Frontal cortex (tissue), 4 donors: Measurements from ENCODE around the gene TBX15. TPM values are rescaled to one million over a fixed set of nuclear protein-coding genes. Genes with fewer than 3 reads are reported as not detected.
A peak's percentile ranks its signal among the peaks of the same experiment; 100 is the strongest.

ENCODE experiments used
- DNase-seq, 2 donors: peaks; one replicate each; pipeline ENCODE4 v3.0.0; 2012; ENCODE audit warnings: low spot score in 2 of 2
- FAIRE-seq: peaks from 2 replicates; lab custom pipeline; 2012; peaks lifted over from hg19 to GRCh38; lab: Jason Lieb, UNC
- total RNA-seq: library from RNA; depleted of rRNA; stranded (reverse); fragments of >200 nt; gene quantifications from one replicate; pipeline ENCODE4 v1.2.3, GENCODE V29; 2014
- donor health status: control.
- donor health status: control.
- donor health status: control.

Gene TBX15
- total RNA-seq, 1 donor from 2014 or later = 0.82 TPM

DNA sequence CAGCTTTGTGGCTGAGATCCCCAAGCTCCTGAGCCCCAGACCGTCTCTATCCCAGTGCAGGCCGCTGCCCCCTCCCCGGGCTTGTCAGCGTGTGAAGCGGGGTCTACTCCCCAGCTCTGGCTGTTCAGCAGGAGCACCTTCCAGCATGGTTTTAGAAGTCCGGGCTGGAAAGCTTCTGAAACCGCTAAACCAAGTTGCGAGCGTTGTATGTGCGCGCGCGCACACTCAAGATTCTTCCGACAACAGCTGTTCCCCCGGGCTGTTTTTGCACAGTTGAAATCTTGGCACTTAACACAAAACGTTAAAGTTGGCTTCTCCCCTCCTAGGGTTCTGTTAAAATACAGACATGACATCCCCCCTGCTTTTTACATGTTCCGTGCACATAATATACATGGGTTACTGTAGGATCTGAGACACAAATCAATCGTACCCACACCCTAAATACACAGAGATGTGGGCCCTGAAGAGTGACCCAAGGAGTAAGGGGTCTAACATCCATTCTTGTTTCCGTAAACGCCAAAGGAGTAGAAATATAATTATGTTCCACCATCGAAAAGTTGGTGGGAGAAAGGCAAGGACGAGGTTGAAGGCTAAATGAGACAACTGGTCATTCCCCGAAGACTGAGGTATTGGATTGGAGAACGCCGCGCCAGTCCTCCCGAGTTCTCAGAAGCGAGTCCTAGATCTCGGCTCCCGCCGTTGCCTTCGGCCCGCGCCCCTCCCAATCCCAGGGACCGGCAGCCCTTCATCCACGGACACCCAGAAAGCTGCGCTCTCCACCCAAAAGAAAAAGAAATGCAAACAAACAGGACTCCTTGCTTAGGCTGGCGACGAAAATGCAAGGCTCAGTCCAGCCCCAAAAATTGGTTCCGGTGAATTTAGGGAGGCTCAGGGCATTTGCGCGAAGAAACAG lies 1.3 kb downstream of the TBX15 start:
- DNase-seq = peak in 1 of 2 donors; percentile 19

DNA sequence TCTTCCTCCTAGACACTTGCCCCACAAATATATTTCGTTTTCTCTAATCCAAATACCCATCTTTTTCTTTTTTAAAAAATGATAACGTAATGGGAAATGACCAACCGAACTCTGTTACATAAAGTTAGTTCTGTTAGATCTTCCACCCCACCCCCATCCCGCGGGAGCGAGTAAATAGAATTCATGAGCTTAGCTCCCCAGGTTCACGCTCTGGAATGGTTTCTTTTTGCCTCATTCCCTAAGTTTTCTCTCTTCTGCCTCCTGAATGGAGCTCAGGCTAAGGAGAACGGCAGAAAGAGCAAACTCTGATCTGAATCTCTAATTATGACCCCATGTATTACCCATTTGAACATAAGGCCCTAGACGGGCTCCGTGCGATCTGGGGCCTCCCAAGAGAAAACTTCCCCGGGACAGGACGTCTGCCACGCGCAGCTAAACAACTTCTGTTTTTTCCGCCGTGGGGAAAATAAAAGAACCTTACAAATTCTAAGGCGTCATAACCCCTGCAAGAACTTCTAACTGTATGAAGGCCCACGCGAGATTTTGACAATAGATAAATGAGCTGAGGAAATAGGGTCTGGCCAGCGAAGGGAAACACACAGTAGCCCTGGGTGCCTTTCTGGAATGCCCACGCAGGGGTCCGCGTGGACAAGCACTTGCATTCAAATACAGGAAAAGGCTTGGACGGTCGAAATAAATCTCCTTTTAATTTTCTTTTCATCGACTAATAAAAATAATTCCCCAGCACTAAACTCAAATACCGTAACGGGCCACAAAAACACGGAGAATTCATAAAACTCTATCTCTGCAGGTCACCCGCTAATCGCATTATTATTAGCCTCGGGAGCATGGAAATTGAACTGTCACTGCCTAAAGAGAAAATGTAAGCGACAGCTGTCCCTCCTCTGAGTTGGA lies 2.2 kb downstream of the TBX15 start:
- DNase-seq (peak in 1 of 2 donors; percentile 22), FAIRE-seq (no peak)

More for the DNA sequence above, 1.3 kb downstream of the TBX15 start:
- FAIRE-seq = no peak

DNA sequence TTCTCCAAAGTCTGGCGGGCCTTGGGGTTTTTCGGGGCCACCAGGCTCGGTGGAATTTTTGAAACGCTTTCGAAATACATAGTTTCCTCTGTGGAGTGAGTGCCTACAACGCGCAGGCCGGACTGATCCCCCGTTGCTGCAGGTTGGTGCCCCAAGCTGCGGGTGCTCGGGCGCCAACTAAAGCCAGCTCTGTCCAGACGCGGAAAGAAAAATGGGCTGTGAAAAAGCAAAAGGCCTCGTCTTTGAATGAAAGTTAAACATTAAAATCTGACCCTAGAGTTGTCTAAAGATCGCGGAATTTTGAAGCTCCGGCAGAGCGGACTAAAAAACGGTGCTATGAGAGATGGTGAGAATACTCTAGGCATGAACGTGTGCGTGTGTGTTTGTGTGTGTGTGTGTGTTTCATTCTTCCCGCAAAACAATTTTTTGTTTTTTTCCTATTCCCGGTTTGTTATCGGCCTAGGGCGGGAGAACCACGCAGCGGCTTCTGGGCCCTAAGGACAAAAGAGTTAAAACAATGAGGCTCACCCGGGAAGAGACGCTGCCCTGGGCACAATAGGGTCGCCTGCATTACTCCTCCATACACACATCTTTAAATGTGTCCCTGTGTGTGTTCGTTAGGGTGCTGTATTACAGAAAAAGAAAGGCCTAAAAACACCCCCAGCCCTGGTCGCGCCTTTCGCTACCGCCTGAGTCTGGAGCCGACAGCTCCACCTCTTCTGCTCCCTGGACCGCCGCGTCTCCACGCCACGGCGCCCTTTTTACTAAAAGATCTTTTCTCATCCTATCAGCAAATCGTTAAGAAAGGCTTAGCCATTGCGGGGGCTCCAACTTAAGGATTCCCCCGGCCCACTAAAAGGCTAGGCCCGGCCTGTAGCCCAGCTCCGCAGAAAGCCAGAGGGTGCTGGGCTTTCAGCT lies 3.2 kb downstream of the TBX15 start:
- peak in 1 of 2 donors; percentile 21 for DNase-seq
- no peak for FAIRE-seq

DNA sequence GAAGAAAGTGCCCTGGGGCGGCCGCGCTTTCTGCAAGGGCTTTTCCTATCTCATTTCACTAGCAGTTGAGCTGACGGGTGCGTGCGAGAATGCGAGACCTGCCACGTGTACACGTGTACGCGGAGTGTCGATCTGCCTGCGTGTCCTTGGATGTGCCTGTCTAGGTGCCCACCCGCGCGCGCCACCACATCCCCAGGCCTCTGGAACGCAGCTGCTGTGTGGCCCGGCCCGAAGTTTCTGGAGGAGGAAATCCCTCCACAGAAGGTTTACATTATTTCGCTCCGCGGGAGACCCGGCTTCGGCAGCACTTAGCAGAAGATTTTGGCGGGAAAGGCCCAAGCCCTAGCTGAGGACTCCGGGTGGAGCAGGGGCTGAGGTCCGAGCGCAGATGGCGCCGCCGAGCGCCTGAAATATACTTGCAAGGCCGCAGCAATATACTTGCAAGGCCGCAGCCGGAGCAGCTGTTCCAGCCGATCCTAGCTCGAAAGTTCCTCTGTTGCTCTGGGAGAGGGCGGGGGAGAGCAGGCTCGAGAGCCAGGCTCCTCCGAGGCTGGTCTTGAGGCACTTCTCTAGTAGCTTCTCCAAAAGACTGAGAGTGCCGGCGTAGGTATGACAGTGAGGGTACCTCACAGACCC lies 3.9 kb downstream of the TBX15 start:
- no peak for FAIRE-seq
- peak in 1 of 2 donors; percentile 33 for DNase-seq

DNA sequence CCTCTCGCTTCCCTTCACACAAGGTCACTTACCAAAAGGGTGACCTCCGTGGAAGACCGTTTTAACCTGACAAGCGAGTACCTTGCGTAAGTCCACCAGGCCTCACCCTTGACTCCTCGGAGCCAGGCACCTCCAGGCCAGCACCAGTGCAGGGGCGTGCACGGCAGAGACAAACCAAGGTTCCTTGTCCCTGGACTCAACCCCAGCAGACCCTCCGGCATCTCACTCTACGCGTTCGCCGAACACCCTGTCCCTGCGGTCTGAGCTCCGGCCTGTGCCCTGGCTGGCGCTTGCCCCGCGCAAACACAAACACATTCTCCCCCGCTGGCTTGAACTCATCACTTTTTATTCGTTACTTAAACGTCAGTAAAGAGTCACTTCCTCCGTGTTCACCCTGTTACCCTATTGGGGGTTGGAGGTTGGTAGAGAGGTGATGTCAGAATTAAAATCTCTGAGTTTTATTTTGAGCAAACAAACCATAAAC lies 4.5 kb downstream of the TBX15 start:
- peak in 1 of 2 donors; percentile 12 for DNase-seq
- FAIRE-seq = no peak

DNA sequence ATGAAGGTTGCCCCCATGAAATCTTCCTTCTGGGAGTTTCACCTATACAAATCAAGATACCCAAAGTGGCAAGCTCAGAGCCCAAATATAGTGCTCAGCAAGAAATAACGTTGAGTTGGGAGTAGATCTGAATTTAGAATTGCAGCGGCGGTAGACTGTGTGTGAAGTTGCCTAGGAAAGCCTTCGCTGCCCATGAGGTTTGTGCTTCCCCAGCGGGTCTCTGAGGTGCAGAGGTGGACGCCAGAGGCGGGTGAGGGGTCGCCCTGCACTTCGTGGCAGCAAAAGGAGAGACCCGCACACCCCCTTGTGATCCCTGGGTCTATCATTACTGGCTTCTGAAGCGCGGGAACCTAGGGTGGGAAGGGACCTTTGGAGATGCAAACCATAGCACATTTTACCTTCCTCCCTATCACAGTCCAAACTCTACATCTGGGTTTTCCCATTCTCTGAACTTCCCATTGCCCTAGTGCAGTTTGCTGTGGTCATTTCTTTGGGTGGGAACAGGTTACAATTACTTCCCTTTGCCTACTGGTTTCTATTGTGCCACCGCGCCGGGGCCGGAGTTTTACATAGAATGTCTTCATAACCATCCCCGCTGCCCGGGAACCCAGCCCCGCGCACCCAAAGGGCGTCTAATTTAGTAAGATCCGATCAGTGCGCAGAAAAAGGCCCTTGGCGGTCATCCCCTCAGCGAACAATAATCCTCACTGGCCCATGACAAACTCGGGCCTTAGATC lies 5.2 kb downstream of the TBX15 start:
- FAIRE-seq = no peak
- peak in 1 of 2 donors; percentile 10 for DNase-seq

DNA sequence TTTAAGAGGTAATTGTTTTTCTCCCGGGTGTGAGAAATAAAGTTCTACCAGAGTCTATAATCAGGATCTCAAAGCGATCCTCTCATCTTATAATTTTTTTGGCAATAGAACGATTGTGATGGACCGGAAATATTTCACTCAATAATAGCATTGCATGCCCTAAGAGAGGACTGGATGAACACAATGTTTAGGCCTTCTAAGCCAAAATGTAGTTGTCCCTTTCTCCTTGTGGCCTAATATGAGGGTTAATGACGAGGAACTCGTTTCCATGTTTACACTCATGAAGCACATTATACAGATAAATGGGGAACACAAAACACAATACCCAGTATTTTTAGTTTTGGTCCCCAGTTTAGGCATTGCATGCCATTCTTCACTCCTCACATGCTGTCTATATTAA lies 5.9 kb downstream of the TBX15 start:
- DNase-seq (no peak), FAIRE-seq (no peak)

DNA sequence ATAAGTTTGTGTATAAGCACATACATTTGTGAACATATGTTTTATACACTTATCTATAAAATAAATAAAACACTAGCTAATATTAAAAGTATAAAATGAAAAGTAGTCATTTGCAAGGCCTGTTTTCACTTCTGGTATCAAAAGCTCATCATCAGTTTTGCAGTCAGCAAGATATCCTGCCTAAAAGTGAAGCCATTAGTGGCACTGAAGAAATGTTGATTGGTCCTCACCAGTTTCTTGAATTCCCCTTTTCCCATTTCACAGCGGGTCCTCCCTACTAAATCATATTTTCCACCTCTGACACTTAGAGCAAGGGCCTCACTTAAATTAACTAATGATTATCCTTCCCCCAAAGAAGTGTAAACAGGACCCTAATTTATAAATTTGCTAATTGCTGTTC lies 6.7 kb downstream of the TBX15 start:
- FAIRE-seq (no peak), DNase-seq (peak in 1 of 2 donors; percentile 13)

DNA sequence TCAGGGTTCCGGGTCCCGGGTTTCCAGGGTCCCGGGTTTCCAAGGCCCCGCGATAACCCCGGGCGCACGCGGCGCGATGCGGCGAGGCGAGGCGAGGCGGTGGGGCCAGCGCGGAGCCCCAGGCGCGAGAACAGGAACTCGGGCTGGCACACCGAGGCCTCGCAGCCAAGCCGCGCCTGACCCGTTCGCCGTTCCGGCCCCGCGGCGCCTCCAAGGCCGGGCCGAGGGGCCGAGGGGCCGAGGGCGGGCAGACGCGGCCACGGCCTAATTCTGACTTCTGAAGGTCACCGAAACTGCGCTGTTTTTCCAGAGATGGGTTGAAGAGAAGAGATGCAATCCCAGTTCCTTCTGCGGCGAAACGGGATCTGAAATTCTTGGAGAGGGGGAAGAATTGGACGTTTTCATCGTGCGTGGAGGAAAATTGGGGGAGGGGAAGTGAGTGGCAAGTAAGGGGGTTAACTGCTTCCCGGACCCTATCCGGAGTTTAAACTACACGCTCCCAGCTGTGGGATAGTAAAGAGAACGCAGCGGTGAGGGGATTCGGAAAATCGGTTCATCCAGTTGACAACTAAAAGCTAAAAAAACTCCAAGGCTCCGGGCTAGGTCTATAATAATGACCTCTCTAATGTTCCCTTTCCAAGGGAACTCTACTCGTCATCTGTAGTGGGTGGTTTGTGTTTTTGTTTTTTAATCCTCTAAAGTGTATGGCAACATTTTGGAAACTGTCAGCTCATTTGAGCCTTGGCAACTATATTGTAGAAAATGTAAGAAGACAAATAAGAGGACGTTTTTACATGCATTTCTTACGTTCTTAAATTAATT lies 8.2 kb downstream of the TBX15 start:
- no peak for FAIRE-seq
- peak in 1 of 2 donors; percentile 16 for DNase-seq

DNA sequence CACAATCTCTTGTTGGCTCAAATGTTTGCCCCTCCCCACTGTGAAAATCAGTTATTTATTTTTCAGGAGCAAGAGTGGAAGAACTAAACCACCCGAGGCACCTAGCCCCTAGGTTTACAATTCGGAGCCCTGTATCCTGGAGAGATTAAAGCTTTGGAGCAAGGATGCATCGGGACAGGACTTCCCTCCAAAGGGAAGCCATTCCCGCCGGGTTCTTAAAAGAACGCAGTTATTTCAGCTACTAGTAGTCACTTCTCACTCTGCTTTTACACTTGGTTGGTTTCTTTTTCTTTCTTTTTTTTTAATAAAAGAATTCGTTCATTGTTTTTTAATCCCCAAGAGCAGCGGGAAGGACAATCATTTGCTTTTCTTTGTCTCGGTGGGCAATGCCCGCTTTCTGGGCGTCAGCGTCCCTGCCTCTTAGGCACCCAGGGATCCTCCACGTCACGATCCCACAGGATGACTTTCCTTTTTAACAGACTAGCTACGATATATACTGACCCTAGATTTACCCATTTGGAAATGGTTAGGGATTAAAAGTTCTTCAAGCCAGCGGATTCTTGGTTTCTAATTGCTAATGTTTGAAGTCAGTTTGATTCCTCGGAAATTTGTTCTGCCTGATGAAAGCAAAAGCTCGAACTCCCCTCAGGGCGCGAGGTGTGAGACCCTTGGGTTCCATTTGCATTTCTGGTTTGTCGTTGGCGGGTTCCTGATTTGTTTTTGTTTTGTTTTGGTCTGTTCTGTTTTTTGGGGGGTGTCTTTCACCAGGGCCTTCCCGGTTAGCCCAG lies 9.0 kb downstream of the TBX15 start:
- peak in 1 of 2 donors; percentile 18 for DNase-seq
- FAIRE-seq = no peak

DNA sequence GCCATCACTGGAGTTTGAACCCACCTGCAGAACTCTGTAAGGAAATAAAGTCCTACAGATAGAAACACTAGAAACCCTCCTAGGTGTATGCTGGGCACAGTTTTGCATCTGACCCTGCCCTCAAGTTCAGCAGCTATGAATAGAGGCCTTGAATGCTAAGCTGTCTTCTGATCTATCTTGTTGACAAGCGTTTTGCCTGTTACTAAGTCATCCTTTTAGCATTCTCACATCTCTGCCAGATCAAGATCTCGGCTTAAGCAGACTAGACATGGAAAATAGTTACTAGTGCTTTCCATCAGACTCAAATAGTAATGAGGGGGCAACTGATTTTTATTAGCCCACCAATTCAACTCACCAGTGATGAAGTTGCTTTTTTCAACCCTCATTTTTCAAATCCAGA lies 10.5 kb downstream of the TBX15 start:
- FAIRE-seq (no peak), DNase-seq (peak in 1 of 2 donors; percentile 7)

DNA sequence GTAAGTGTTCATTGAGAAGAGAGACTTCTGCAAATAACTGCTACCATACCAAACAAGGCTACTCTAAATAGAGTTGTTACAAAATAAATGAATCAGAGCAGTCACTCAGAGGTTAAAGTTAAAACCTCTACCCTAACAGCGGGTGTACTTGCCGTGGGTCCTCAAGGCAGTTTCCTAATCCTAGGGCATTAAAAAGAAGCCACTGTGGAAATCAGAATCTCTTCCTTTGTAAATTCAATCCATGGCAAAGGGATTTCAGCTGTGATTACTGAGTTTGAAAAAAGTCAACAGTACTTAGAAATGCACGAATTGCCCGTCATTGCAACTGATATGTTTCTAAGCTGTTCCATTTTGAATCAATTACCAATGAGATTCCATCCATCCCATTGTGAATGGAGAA lies 13.5 kb downstream of the TBX15 start:
- DNase-seq = no peak
- no peak for FAIRE-seq

DNA sequence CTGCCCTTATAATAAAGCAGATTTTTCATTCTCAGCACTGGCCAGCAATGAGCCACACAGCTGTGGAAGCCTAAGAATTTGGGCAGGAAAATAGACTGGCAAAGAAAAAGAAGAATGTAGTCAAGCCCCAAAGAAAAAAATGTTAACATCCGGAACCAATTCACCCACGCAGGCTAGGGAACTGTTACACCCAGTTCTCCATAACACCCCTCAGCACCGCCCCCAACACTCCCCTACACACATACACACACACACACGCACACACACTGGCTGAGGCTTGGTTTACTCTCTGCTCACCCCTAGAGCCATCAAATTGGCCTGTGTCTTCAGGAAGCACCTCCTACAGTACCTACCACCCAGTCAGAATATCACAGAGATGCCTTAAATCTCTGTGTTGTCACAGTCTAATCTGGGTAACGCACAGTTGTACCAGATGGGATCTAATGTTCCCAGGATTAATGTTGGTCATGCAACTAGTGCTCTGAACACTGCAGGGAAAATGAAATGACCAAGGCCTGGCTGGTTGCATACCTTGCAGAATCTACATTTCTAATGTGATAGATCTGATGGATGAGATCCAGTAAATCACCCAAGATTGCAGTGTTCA lies 14.5 kb downstream of the TBX15 start:
- DNase-seq (no peak), FAIRE-seq (no peak)

DNA sequence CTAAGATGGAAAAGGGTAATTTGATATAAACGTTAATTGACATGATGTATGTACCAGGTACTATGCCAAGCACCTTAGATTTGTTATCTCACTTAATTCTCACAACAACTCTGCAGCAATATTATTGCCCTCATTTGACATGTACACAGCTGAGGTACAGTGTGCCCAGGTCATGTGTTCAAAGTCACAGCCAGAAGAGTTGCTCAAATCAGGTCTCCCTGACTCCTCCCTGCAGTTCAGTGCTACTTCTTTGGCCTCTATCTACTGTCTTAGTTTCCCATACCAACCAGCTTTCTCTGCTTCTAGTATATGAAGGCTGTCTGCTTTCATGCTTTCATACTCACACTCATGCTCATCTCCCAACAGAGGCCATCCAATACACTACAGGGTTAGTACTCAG lies 15.1 kb downstream of the TBX15 start:
- FAIRE-seq (no peak), DNase-seq (no peak)

DNA sequence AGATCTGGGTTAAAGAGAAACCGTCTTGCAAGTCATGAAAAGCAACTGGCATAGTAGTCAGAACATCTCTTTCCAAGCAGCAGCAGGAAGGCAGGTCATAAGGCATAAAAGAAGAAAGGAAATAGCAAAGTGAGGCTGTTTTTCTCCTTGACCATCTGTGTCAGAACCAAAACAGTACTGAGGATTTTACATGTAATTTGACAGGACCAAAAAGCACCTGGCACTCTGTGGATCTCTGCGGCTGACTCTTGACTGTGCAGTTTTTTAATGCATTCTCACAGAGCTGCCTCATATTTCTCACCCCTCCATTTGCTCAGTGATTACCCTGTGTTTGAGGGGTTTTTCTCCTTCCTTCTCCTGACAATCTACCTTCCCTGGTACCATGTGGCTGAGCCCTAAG lies 17.7 kb downstream of the TBX15 start:
- DNase-seq (no peak), FAIRE-seq (no peak)
